Large intestine (tissue), 3 donors: ENCODE results near the gene NUP188. TPM values are rescaled to one million over a fixed set of nuclear protein-coding genes. Genes with fewer than 3 reads are reported as not detected.
A peak's percentile ranks its signal among the peaks of the same experiment; 100 is the strongest.

Experiments used
- DNase-seq, 2 donors: peaks; one replicate each; pipeline versions ENCODE4 v3.0.0 to v3.0.0-alpha.2; 2013
- H3K27ac ChIP-seq: one replicate; pipeline ENCODE4 v1.5.1; 2013; ENCODE audit warnings: low read length
- H3K27me3 ChIP-seq: 2 replicates; pipeline ENCODE4 v1.6.1; 2013; ENCODE audit warnings: low read length; ENCODE audit not compliant: control insufficient read depth, insufficient read depth
- H3K36me3 ChIP-seq: 2 replicates; pipeline ENCODE4 v1.6.1; 2013; ENCODE audit warnings: low read length; ENCODE audit not compliant: control insufficient read depth, insufficient read depth
- H3K4me1 ChIP-seq: one replicate; pipeline ENCODE4 v1.6.1; 2013; ENCODE audit warnings: low read length; ENCODE audit not compliant: control insufficient read depth, insufficient read depth
- H3K4me3 ChIP-seq: one replicate; pipeline ENCODE4 v1.5.1; 2013; ENCODE audit warnings: low read length
- H3K9me3 ChIP-seq: one replicate; pipeline ENCODE4 v1.6.1; 2013; ENCODE audit warnings: mild to moderate bottlenecking, low read depth, low read length, moderate library complexity; ENCODE audit not compliant: control insufficient read depth
- WGBS: methylation state at CpG from one replicate; pipeline ENCODE4 v1.1.5; 2013; ENCODE audit warnings: low lambda C conversion rate; ENCODE audit not compliant: insufficient coverage; 5-methylcytosine and 5-hydroxymethylcytosine counted together
- polyA plus RNA-seq: library from polyadenylated mRNA; unstranded; fragments of 120-200 nt; gene quantifications from one replicate; pipeline ENCODE4 v1.2.1, GENCODE V29; 2013

The NUP188 gene
- polyA plus RNA-seq, 1 donor = 35.3 TPM

GRCh38 chr9:128913995-128914772, 33.3 kb upstream of the NUP188 start:
- whole genome bisulfite sequencing = 100% methylated on average over 2 of the region's 23 CpGs
- no peak for DNase-seq
- Histone ChIP-seq H3K9me3 (peaks cover 3% of the 10 kb centered on the region), H3K27me3 (no peaks in the 10 kb centered on the region), H3K4me3 (no peak overlapping the region), H3K36me3 (peaks cover 58% of the 10 kb centered on the region), H3K4me1 (peaks cover 5% of the 10 kb centered on the region), H3K27ac (no peak overlapping the region)

DNA sequence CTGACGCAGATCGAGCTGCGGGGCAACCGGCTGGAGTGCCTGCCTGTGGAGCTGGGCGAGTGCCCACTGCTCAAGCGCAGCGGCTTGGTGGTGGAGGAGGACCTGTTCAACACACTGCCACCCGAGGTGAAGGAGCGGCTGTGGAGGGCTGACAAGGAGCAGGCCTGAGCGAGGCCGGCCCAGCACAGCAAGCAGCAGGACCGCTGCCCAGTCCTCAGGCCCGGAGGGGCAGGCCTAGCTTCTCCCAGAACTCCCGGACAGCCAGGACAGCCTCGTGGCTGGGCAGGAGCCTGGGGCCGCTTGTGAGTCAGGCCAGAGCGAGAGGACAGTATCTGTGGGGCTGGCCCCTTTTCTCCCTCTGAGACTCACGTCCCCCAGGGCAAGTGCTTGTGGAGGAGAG, 31.3 kb upstream of the NUP188 start:
- no CpG with 5 or more reads among the region's 18 CpGs for WGBS
- H3K27me3 ChIP-seq = no peaks in the 10 kb centered on the region
- no peak overlapping the region for H3K4me3 ChIP-seq
- H3K36me3 ChIP-seq = peaks cover 41% of the 10 kb centered on the region
- H3K4me1 ChIP-seq = peaks cover 11% of the 10 kb centered on the region
- no peak for DNase-seq
- peaks cover 3% of the 10 kb centered on the region for H3K9me3 ChIP-seq
- no peak overlapping the region for H3K27ac ChIP-seq

GRCh38 chr9:128916745-128917144, 30.8 kb upstream of the NUP188 start:
- Histone ChIP-seq H3K9me3 (peaks cover 3% of the 10 kb centered on the region), H3K27me3 (no peaks in the 10 kb centered on the region), H3K27ac (no peak overlapping the region), H3K4me1 (peaks cover 14% of the 10 kb centered on the region), H3K36me3 (peaks cover 35% of the 10 kb centered on the region), H3K4me3 (no peak overlapping the region)
- DNase-seq = no peak
- 100% methylated on average over 2 of the region's 11 CpGs for WGBS

DNA sequence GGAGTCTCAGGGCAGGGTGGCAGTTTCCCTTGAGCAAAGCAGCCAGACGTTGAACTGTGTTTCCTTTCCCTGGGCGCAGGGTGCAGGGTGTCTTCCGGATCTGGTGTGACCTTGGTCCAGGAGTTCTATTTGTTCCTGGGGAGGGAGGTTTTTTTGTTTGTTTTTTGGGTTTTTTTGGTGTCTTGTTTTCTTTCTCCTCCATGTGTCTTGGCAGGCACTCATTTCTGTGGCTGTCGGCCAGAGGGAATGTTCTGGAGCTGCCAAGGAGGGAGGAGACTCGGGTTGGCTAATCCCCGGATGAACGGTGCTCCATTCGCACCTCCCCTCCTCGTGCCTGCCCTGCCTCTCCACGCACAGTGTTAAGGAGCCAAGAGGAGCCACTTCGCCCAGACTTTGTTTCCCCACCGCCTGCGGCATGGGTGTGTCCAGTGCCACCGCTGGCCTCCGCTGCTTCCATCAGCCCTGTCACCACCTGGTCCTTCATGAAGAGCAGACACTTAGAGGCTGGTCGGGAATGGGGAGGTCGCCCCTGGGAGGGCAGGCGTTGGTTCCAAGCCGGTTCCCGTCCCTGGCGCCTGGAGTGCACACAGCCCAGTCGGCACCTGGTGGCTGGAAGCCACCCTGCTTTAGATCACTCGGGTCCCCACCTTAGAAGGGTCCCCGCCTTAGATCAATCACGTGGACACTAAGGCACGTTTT, 30.2 kb upstream of the NUP188 start:
- peaks cover 32% of the 10 kb centered on the region for H3K36me3 ChIP-seq
- H3K27me3 ChIP-seq = no peaks in the 10 kb centered on the region
- H3K27ac ChIP-seq = no peak overlapping the region
- no CpG with 5 or more reads among the region's 26 CpGs for WGBS
- peaks cover 3% of the 10 kb centered on the region for H3K9me3 ChIP-seq
- no peak for DNase-seq
- no peak overlapping the region for H3K4me3 ChIP-seq
- peaks cover 13% of the 10 kb centered on the region for H3K4me1 ChIP-seq

DNA sequence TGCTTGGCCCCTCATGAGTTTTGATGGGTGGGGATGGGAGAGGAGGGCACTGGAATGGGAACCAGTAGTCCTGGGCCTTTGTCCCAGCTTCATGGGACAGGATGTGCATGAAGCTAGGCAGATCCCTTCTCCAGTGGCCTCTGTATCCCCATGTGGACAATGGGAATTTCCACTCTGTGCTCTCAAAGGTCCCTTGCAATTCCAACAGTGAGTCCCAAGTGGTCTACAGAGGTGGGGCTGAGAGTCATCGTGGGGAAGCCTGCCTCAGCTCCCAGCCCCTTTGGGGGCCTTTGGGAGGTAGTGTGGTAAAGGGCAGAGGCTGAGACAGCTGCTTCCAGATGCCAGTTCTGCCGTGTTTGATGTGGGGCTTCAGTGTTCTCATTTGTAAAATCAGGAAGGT, 28.6 kb upstream of the NUP188 start:
- Histone ChIP-seq H3K4me1 (peaks cover 13% of the 10 kb centered on the region), H3K9me3 (peaks cover 3% of the 10 kb centered on the region), H3K4me3 (no peak overlapping the region), H3K27ac (peak overlapping the region; percentile 68), H3K36me3 (peaks cover 30% of the 10 kb centered on the region), H3K27me3 (no peaks in the 10 kb centered on the region)
- WGBS = 80% methylated on average over 1 of the region's 2 CpGs
- no peak for DNase-seq

DNA sequence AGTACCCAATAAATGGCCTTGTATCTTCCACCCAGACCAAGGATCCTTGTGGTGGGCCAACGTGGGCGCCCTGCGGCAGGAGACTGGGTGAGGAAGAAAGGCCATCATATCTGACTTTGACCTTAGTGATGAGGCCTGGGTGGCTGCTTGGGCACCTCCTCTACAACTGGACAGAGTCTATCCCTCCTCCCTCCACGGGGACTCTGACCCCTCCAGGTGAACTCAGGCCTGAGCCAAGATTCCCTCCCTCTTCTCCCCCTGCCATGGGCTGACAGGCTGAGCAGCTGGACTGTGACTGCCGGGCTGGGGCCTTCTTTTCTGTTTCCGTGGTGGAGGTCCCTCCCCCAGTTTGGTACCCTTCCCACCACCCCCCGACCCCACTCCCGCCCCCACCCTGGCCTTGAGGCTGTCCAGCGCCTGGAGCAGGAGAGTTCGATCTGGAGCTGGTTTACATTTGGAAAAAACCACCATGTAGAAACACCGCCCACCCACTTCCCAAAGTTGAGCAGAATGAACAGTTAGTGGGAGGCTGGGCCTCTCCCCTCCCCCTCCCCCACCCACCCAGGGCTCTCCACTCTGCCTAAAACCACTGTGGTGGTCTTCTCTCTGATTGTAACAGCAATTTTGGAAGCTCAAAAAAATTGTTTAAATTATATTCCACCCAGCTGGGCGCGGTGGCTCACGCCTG, 28.0 kb upstream of the NUP188 start:
- DNase-seq = peak; percentile 72 to 82
- H3K27ac ChIP-seq = peak overlapping the region; percentile 68
- H3K9me3 ChIP-seq = peaks cover 3% of the 10 kb centered on the region
- WGBS = no CpG with 5 or more reads among the region's 14 CpGs
- no peak overlapping the region for H3K4me3 ChIP-seq
- peaks cover 13% of the 10 kb centered on the region for H3K4me1 ChIP-seq
- H3K27me3 ChIP-seq = no peaks in the 10 kb centered on the region
- H3K36me3 ChIP-seq = peaks cover 26% of the 10 kb centered on the region

- no peaks in the 10 kb centered on the region for H3K27me3 ChIP-seq
- no peak for DNase-seq
- H3K4me1 ChIP-seq = peaks cover 13% of the 10 kb centered on the region
- peak within 1 kb of the TSS; percentile 79 for H3K4me3 ChIP-seq
- H3K27ac ChIP-seq = peak within 1 kb of the TSS; percentile 63
- peaks cover 20% of the 10 kb centered on the region for H3K36me3 ChIP-seq
- WGBS = no CpG with 5 or more reads among the region's 13 CpGs
- H3K9me3 ChIP-seq = peaks cover 3% of the 10 kb centered on the region
These were observed 27.0 kb upstream of the NUP188 start, which contains the start of gene PHYHD1 for GRCh38 chr9:128920381-128921058. Gene PHYHD1 (plus strand): TSS chr9:128920982. CDS start chr9:128922324, 1,342 bp downstream.

DNA sequence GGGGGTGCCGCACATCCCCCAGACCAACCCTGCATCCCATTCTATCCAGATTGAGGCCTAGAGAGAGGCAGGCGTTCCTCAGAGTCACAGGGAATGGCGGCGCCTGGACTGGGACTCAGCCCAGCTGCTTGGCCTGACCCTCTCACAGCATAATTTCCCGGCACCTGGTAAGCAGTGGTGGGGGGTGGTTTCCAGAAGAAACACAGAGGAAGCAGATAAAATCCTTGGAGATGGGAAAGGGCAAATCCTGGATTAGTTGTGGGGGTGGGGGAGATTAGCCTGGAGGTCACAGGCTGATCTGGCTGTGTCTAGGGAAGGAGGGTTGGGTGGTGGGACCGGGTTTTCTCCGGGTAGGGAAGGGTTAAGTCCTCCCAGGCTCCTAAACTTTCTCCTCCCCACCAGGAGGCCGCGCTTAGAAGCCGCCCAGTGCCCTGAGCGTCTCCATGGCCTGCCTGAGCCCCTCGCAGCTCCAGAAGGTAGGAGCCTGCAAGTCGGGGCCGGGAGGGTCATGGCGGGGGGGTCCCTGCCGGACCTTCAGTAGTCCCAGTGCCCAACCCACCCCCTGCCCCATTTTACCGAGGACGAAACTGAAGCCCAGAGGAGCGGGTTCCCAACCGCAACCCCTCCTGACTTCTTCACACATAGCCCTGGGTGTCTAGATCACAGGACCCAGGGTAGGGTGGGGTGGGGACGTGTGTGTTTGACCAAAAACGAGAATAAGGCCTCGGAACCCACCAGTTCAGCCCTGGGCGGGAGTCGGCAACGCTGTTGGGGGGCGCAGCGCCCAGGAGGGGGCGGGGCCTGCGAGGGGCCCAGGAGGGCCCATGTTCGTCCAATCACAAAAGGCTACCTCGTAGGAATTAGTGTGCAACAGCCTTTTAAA, 25.4 kb upstream of the NUP188 start:
- peak overlapping the region; percentile 63 for H3K27ac ChIP-seq
- DNase-seq = peak; percentile 34 to 73
- H3K36me3 ChIP-seq = peaks cover 6% of the 10 kb centered on the region
- no CpG with 5 or more reads among the region's 32 CpGs for WGBS
- H3K4me1 ChIP-seq = peaks cover 13% of the 10 kb centered on the region
- no peaks in the 10 kb centered on the region for H3K9me3 ChIP-seq
- no peaks in the 10 kb centered on the region for H3K27me3 ChIP-seq
- H3K4me3 ChIP-seq = peak overlapping the region; percentile 79

DNA sequence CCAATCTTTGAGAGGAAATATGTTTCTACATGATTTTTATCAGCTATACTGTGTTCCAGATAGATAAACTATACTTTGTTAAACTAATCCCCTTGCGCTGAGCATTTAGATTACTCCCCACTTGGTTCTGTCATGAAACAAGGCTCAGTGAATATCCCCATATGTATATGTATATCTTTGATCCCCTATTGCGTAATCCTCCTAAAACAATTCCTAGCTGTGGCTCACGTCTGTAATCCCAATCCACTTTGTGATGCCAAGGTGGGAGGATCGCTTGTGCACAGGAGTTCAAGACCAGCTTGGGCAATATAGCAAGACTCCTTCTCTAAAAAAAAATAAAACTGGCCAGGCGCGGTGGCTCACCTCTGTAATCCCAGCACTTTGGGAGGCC, 24.0 kb upstream of the NUP188 start:
- peaks cover 13% of the 10 kb centered on the region for H3K4me1 ChIP-seq
- no peak overlapping the region for H3K27ac ChIP-seq
- 100% methylated on average over 1 of the region's 6 CpGs for WGBS

More for the DNA sequence above, 24.0 kb upstream of the NUP188 start:
- no peak for DNase-seq
- Histone ChIP-seq H3K4me3 (no peak overlapping the region), H3K9me3 (no peaks in the 10 kb centered on the region), H3K27me3 (no peaks in the 10 kb centered on the region), H3K36me3 (no peaks in the 10 kb centered on the region)
